ENCODE measurements around the gene LRG1. TPM values are rescaled to one million over a fixed set of nuclear protein-coding genes. Genes with fewer than 3 reads are reported as not detected.

LRG1 gene
- total and polyA plus RNA-seq, 9 of the 15 experiments (the other 6 are each of a cell fraction or from before 2014, with no cell fraction given): 1.5 to 11.9 (median 8.7) TPM

DNA sequence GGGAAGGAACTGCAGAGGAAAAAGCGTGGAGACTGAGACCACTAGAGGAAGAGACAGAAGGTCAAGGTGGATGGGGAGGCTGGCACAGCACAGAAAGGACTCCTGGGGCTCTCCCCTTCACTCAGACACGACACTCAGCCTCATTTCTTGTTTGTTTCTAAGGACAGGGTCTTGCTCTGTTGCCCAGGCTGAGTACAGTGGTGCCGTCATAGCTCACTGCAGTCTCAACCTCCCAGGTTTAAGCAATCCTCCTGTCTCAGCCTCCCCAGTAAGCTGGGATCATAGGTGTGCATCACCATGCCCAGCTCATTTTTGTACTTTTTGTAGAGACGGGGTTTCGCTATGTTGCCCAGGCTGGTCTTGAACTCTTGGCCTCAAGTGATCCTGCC lies 31.1 kb upstream of the LRG1 start:
- Histone ChIP-seq H3K4me3 (no peak overlapping the region), H3K27me3 (ENCODE audit: control insufficient read depth in 2 of 2, insufficient read depth in 2 of 2, low read length in 2 of 2) (no peaks in the 10 kb centered on the region), H3K9me3 (replicated peaks; ENCODE audit: control insufficient read depth, insufficient read depth, low read depth, low read length) (no peaks in the 10 kb centered on the region), H4K20me1 (replicated peaks; ENCODE audit: control insufficient read depth, insufficient read depth, low read length) (no peaks in the 10 kb centered on the region; the same call in 1 of the 2 replicates), H3K36me3 (ENCODE audit: control insufficient read depth, insufficient read depth, low read length) (no peaks in the 10 kb centered on the region), H3K9ac (ENCODE audit: insufficient read depth in 1 of 2, low read depth in 2 of 2, low read length in 2 of 2) (no peak overlapping the region), H3K4me2 (ENCODE audit: insufficient read depth, low read length) (no peak overlapping the region), H2AFZ (ENCODE audit: low read depth, low read length) (no peak overlapping the region), H3K79me2 (ENCODE audit: control insufficient read depth, insufficient read depth, low read length) (no peaks in the 10 kb centered on the region), H3K9me1 (ENCODE audit: control insufficient read depth, insufficient read depth, low read length) (peaks cover 2% of the 10 kb centered on the region), H3K27ac (ENCODE audit: extremely low read depth, low read depth, low read length) (no peak overlapping the region), H3K4me1 (replicated peaks in 1 of 2; ENCODE audit: control insufficient read depth in 2 of 2, insufficient read depth in 2 of 2, low read length in 2 of 2) (peaks cover 18 to 40% of the 10 kb centered on the region in 2 experiments)
- ATAC-seq (no peak), FAIRE-seq (no peak), DNase-seq (ENCODE audit: extremely low read depth in 1 of 4, low spot score in 3 of 4) (no peak)
- intact Hi-C loops (cut with micrococcal nuclease) (no loop called here), in situ Hi-C loops (cut with MboI) (loop anchor here (10.0 kb wide), 1 partner anchor 224 kb away; the partner anchor contains the start of gene FEM1A)
- no peak for TF ChIP-seq RAD51 (IDR thresholded peaks at IDR 0.05; ENCODE audit: borderline replicate concordance, low read depth)
- peak; percentile 4 for TF ChIP-seq RBM25 (IDR thresholded peaks at IDR 0.05; ENCODE audit: low read depth, low read length, severe bottlenecking)
- peak; percentile 94 for TF ChIP-seq ZNF121 (CRISPR knock-in tag; conservative IDR thresholded peaks at IDR 0.05)
- ChIA-PET POLR2A (interaction anchor here (0.5 to 1.3 kb wide), 5 partner anchors 9 to 61 kb away, joined by 3 to 4 read pairs (median 3); no protein-coding TSS in a partner anchor), CTCF (ENCODE audit: low intra/inter-chr PET ratio) (no interaction called here)
- no TSS peak for BruUV-seq (replicated peaks)
- 92% methylated on average over 4 of the region's 5 CpGs for WGBS (ENCODE audit: insufficient coverage, low coverage, missing lambda C conversion rate)

DNA sequence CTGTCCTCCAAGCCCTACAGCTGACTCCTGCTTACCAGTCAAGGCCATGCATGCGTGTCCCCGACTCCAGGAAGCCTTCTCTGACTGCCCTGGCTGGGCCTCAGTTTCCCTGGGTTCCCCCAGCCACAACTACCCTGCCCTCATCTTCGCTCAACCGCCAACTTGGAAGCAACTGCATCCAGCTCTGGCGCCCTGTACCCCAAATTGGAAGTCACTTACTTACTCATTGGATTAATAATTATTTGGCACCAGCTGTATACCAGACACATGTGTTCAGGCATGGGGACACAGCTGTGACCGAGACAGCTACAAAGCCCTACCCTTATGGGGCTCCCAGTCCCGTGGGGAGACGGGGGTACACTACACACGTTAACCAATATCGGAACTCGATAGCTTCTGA lies 30.6 kb upstream of the LRG1 start:
- Histone ChIP-seq H3K4me2 (ENCODE audit: insufficient read depth, low read length) (no peak overlapping the region), H2AFZ (ENCODE audit: low read depth, low read length) (no peak overlapping the region), H4K20me1 (replicated peaks; ENCODE audit: control insufficient read depth, insufficient read depth, low read length) (no peaks in the 10 kb centered on the region; the same call in 1 of the 2 replicates), H3K27ac (ENCODE audit: extremely low read depth, low read depth, low read length) (no peak overlapping the region), H3K4me1 (replicated peaks in 1 of 2; ENCODE audit: control insufficient read depth in 2 of 2, insufficient read depth in 2 of 2, low read length in 2 of 2) (peaks cover 13 to 35% of the 10 kb centered on the region in 2 experiments; a peak in 4 of 5 replicates), H3K4me3 (no peak overlapping the region), H3K36me3 (ENCODE audit: control insufficient read depth, insufficient read depth, low read length) (no peaks in the 10 kb centered on the region), H3K9ac (ENCODE audit: insufficient read depth in 1 of 2, low read depth in 2 of 2, low read length in 2 of 2) (no peak overlapping the region), H3K27me3 (ENCODE audit: control insufficient read depth in 2 of 2, insufficient read depth in 2 of 2, low read length in 2 of 2) (no peaks in the 10 kb centered on the region), H3K9me3 (replicated peaks; ENCODE audit: control insufficient read depth, insufficient read depth, low read depth, low read length) (no peaks in the 10 kb centered on the region), H3K79me2 (ENCODE audit: control insufficient read depth, insufficient read depth, low read length) (no peaks in the 10 kb centered on the region), H3K9me1 (ENCODE audit: control insufficient read depth, insufficient read depth, low read length) (peaks cover 2% of the 10 kb centered on the region)
- WGBS (ENCODE audit: insufficient coverage, low coverage, missing lambda C conversion rate): 66% methylated on average over 11 of the region's 11 CpGs
- ChIA-PET CTCF (ENCODE audit: low intra/inter-chr PET ratio) (no interaction called here), POLR2A (interaction anchor here (0.5 to 1.3 kb wide), 3 partner anchors 9 to 60 kb away, joined by 3 to 4 read pairs (median 3); no protein-coding TSS in a partner anchor)
- ATAC-seq: no peak
- intact Hi-C loops (cut with micrococcal nuclease) (no loop called here), in situ Hi-C loops (cut with MboI) (loop anchor here (10.0 kb wide), 1 partner anchor 224 kb away; the partner anchor contains the start of gene FEM1A)
- no peak for DNase-seq (ENCODE audit: extremely low read depth in 1 of 4, low spot score in 3 of 4)
- no peak for FAIRE-seq
- TF ChIP-seq, protein P1, sequence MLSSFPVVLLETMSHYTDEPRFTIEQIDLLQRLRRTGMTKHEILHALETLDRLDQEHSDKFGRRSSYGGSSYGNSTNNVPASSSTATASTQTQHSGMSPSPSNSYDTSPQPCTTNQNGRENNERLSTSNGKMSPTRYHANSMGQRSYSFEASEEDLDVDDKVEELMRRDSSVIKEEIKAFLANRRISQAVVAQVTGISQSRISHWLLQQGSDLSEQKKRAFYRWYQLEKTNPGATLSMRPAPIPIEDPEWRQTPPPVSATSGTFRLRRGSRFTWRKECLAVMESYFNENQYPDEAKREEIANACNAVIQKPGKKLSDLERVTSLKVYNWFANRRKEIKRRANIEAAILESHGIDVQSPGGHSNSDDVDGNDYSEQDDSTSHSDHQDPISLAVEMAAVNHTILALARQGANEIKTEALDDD (IDR thresholded peaks at IDR 0.05): no peak
- TF ChIP-seq ZKSCAN8 (CRISPR knock-in tag; IDR thresholded peaks at IDR 0.05): peak; percentile 97
- BruUV-seq (replicated peaks): no TSS peak
